ENCODE results near the gene MOGAT3.

MOGAT3 gene

GRCh38 chr7:101151908-101152651, 48.8 kb downstream of the MOGAT3 start:
- H3K4me1 Mint-ChIP-seq: peaks cover 18% of the 10 kb centered on the region
- peaks cover 2% of the 10 kb centered on the region for H3K36me3 Mint-ChIP-seq
- no peak overlapping the region for H3K4me3 Mint-ChIP-seq
- ATAC-seq: no peak
- H3K27ac Mint-ChIP-seq: no peak overlapping the region
- H3K27me3 Mint-ChIP-seq: peaks cover 22% of the 10 kb centered on the region
- no peaks in the 10 kb centered on the region for H3K9me3 Mint-ChIP-seq
